Kidney (tissue), 14 donors: Measurements from ENCODE around the gene LPAR3. TPM values are rescaled to one million over a fixed set of nuclear protein-coding genes. Genes with fewer than 3 reads are reported as not detected.

Experiments used
- DNase-seq, 5 donors: peaks; one replicate each; pipeline ENCODE4 v3.0.0-alpha.2; 2013 to 2020
- FAIRE-seq: peaks from 2 replicates; lab custom pipeline; 2012; peaks lifted over from hg19 to GRCh38; lab: Jason Lieb, UNC
- H3K27ac ChIP-seq, 2 donors: one replicate each; pipeline ENCODE4 v1.7.0; 2013; ENCODE audit warnings: low read depth in 2 of 2, low read length in 2 of 2, inconsistent platforms in 1 of 2
- H3K27me3 ChIP-seq: one replicate; pipeline ENCODE4 v1.7.1; 2013; ENCODE audit warnings: low read length, inconsistent platforms; ENCODE audit not compliant: control insufficient read depth, insufficient read depth
- H3K36me3 ChIP-seq, 3 donors: one replicate each; pipeline versions ENCODE4 v1.7.0 to v1.7.1; 2013; ENCODE audit warnings: low read length in 3 of 3, control low read depth in 1 of 3, inconsistent platforms in 1 of 3; ENCODE audit not compliant: insufficient read depth in 3 of 3, control insufficient read depth in 2 of 3
- H3K4me1 ChIP-seq, 3 donors: one replicate each; pipeline versions ENCODE4 v1.7.0 to v1.7.1; 2013; ENCODE audit warnings: low read length in 3 of 3, inconsistent platforms in 1 of 3, low read depth in 1 of 3; ENCODE audit not compliant: control insufficient read depth in 2 of 3, insufficient read depth in 2 of 3
- H3K4me3 ChIP-seq, 3 donors: one replicate each; pipeline versions ENCODE4 v1.7.0 to v1.8.1; 2013; ENCODE audit warnings: low read length in 3 of 3, control low read depth in 1 of 3, inconsistent platforms in 1 of 3
- H3K9ac ChIP-seq, 3 donors: one replicate each; pipeline versions ENCODE4 v1.7.0 to v1.7.1; 2013; ENCODE audit warnings: low read length in 3 of 3, control low read depth in 1 of 3, inconsistent platforms in 1 of 3
- H3K9me3 ChIP-seq, 3 donors: one replicate each; pipeline versions ENCODE4 v1.7.0 to v1.7.1; 2013; ENCODE audit warnings: low read length in 3 of 3, control low read depth in 1 of 3, inconsistent platforms in 1 of 3; ENCODE audit not compliant: control insufficient read depth in 2 of 3, insufficient read depth in 1 of 3
- intact Hi-C: fragments of 100-400 bp; cut with DNase I; formaldehyde crosslinking; loops from one replicate; pipeline ENCODE4 v1.11.1; 2022
- polyA plus RNA-seq: library from polyadenylated mRNA; stranded (reverse); fragments of 350-450 nt; fragmentation: Illumina TruSeq; extraction: RNeasy Lipid Tissue Mini Kit (QIAGEN cat#74804); gene quantifications from one replicate; pipeline ENCODE4 v1.2.3, GENCODE V29; 2014; ENCODE audit warnings: low read depth, low replicate concordance; ENCODE audit not compliant: insufficient read depth
- total RNA-seq: library from RNA; stranded (reverse); fragmentation: NEBNext Ultra II Directional; extraction: Animal tissue kit (Norgen Biotek cat#: 25700); gene quantifications from one replicate; pipeline ENCODE4 v1.2.1, GENCODE V29; 2021
- TF ChIP-seq, protein P1 (sequence below): IDR thresholded peaks from 3 replicates; pipeline ENCODE4 v1.5.1; 2012; ENCODE audit warnings: mild to moderate bottlenecking, moderate library complexity, borderline replicate concordance; ENCODE audit not compliant: insufficient read depth; ENCODE audit errors: extremely low read depth
- donor health status: control.
- donor health status: control.
- donor health status: control.
- donor health status: control.
- donor health status: control.
- donor health status: DM: yes; HTN: yes; CAD: no.
- donor health status: Normal renal cell carcinoma (clear cell type).

Gene LPAR3
- total and polyA plus RNA-seq, 2 donors from 2014 or later = 0.22 TPM; not detected in 1

DNA sequence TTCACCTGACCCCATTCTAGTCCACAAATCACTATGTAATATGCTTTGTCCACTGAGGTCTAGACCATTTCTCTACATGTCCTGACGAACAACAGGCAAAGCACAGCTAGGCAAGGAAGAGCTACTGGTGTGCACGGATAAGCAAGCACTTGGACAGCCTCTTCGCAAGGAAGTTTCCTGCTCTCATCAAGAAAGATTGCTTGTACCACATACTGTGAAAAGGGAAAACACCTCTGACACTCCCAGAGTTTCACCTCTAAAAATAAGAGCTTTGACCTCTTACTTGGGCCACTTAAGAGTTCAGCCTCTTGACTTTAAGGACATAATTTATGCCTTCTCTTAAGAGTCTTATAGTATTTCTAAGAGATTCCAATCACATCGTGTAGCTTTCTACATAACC, 36.0 kb upstream of the LPAR3 start:
- TF ChIP-seq, protein P1, sequence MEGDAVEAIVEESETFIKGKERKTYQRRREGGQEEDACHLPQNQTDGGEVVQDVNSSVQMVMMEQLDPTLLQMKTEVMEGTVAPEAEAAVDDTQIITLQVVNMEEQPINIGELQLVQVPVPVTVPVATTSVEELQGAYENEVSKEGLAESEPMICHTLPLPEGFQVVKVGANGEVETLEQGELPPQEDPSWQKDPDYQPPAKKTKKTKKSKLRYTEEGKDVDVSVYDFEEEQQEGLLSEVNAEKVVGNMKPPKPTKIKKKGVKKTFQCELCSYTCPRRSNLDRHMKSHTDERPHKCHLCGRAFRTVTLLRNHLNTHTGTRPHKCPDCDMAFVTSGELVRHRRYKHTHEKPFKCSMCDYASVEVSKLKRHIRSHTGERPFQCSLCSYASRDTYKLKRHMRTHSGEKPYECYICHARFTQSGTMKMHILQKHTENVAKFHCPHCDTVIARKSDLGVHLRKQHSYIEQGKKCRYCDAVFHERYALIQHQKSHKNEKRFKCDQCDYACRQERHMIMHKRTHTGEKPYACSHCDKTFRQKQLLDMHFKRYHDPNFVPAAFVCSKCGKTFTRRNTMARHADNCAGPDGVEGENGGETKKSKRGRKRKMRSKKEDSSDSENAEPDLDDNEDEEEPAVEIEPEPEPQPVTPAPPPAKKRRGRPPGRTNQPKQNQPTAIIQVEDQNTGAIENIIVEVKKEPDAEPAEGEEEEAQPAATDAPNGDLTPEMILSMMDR = no peak
- Histone ChIP-seq H3K4me1 (no peaks in the 10 kb centered on the region), H3K9ac (no peak overlapping the region), H3K27ac (no peak overlapping the region), H3K27me3 (no peaks in the 10 kb centered on the region), H3K36me3 (no peaks in the 10 kb centered on the region), H3K9me3 (no peaks in the 10 kb centered on the region), H3K4me3 (no peak overlapping the region)
- no peak for DNase-seq
- no peak for FAIRE-seq
- intact Hi-C loops = no loop called here

DNA sequence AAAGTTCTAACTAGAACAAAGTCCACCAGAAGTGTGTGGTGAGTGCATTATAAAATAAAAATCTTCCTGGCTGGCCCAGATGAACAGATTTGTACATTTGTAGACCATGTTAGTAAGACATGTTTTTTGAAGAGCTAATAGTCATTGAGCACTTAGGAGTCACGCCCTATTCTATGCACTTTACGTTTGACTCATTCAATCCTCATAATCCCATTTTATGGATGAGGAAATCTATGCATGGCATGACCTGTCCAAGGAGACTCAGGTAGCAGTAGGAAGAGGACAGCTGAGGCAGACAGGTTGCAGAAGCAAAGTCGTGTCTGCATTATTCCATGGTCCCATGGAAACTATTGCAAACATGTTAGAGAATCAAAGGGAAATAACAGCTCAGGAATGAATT, 30.3 kb upstream of the LPAR3 start:
- DNase-seq = no peak
- no peak for FAIRE-seq
- TF ChIP-seq, protein P1 = no peak

DNA sequence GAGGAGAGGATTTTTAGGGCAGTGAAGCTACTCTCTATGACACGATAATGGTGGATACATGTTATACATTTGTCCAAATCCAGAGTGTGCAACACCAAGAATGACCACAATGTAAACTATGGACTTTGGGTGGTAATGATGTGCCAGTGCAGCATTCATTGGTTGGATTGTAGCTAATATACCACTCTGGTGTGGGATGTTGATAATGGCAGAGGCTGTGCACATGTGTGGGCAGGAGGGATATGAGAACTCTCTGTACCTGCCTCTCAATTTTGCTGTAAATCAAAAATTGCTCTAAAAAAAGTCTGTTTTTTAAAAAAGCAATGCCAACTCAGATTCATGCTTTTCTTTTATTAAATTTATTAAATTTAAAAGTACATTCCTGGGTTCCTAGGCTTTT, 27.2 kb upstream of the LPAR3 start:
- Histone ChIP-seq H3K9ac (no peak overlapping the region), H3K9me3 (no peaks in the 10 kb centered on the region), H3K36me3 (no peaks in the 10 kb centered on the region), H3K4me1 (peaks cover 0 to 2% (median 0%) of the 10 kb centered on the region in 3 donors), H3K27ac (no peak overlapping the region), H3K27me3 (no peaks in the 10 kb centered on the region), H3K4me3 (no peak overlapping the region)
- no peak for DNase-seq
- TF ChIP-seq, protein P1 = no peak
- FAIRE-seq = no peak
- intact Hi-C loops = no loop called here

More for the DNA sequence above, 30.3 kb upstream of the LPAR3 start:
- Histone ChIP-seq H3K4me1 (peaks cover 0 to 2% (median 0%) of the 10 kb centered on the region in 3 donors), H3K9ac (no peak overlapping the region), H3K9me3 (no peaks in the 10 kb centered on the region), H3K27me3 (no peaks in the 10 kb centered on the region), H3K4me3 (no peak overlapping the region), H3K36me3 (no peaks in the 10 kb centered on the region), H3K27ac (no peak overlapping the region)
- intact Hi-C loops = no loop called here

DNA sequence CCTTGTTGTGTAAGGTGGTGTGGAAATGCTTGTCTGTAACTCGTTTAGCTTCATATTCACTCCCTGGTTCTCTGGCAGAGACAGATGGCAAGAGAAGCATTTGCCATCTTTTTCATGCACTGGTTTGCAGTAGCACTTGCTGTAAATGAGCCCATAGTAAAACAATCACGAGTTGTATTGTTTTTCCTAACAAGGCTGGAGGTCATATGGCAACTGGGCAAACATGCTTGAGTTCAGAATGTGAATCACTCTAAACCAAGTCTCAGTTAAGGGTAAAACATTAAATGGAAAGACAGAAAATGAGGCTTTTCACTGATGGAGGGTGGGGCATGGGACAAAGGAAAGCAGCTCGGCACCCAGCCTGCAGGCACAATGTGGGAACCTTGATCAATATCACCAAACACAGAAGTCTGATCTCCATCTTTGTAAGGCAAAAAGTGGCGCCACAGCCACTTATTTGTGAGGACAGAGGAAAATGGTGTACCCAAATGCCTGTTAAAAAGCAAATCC, 26.5 kb upstream of the LPAR3 start:
- Histone ChIP-seq H3K36me3 (no peaks in the 10 kb centered on the region), H3K4me1 (peaks cover 0 to 2% (median 0%) of the 10 kb centered on the region in 3 donors), H3K9me3 (no peaks in the 10 kb centered on the region), H3K27ac (no peak overlapping the region), H3K27me3 (no peaks in the 10 kb centered on the region), H3K9ac (no peak overlapping the region), H3K4me3 (no peak overlapping the region)
- intact Hi-C loops = no loop called here
- FAIRE-seq (no peak), DNase-seq (no peak)
- TF ChIP-seq, protein P1 = no peak
